ENCODE data around the gene NECTIN3. TPM values are rescaled to one million over a fixed set of nuclear protein-coding genes. Genes with fewer than 3 reads are reported as not detected.

The NECTIN3 gene
- total and polyA plus RNA-seq, 2 of the 4 experiments (the other 2 are of a cell fraction), result 34.7 to 155 TPM

DNA sequence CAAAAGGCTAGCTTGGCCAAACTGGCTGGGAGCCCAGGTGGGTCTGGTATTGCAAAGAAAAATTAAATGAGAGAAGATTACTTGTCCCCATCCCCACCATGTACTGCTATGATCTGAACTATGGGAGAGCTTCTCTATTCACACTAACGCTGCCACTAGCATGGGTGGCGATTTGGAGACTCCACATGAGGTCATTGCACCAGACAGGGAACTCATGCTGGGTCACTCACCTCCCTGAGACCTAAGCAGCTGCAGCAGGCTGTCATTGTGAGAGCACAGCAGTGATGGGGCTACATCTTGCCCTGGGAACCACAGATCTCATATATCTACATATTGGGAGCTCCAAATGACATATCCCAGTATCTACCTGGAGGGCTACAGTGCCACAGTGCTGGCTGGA is 36.3 kb upstream of the NECTIN3 start:
- Histone ChIP-seq H2BK5ac (ENCODE audit: low read depth, low read length, poor library complexity, severe bottlenecking) (no peak overlapping the region), H4K5ac (ENCODE audit: low read depth, low read length) (no peak overlapping the region), H4K91ac (ENCODE audit: insufficient read depth, low read depth, low read length) (no peak overlapping the region), H4K8ac (ENCODE audit: low read depth in 2 of 2, low read length in 2 of 2) (no peak overlapping the region), H3K36me3 (ENCODE audit: control insufficient read depth, insufficient read depth, low read length) (no peaks in the 10 kb centered on the region), H3K9me1 (ENCODE audit: insufficient read depth, low read length) (no peaks in the 10 kb centered on the region; the same call in 1 of the 2 replicates), H2BK120ac (ENCODE audit: low read depth, low read length) (no peak overlapping the region), H3K4ac (ENCODE audit: low read depth, low read length) (no peak overlapping the region), H3K4me2 (ENCODE audit: low read depth, low read length) (no peak overlapping the region), H3K27ac (ENCODE audit: insufficient read depth, low read length) (no peak overlapping the region), H2BK15ac (ENCODE audit: low read depth, low read length) (no peak overlapping the region), H3K4me3 (ENCODE audit: insufficient read depth, low read depth, low read length) (no peak overlapping the region), H3K23ac (ENCODE audit: low read depth, low read length) (no peak overlapping the region), H3K9me3 (ENCODE audit: control insufficient read depth, insufficient read depth, low read length) (no peaks in the 10 kb centered on the region), H3K14ac (replicated peaks; ENCODE audit: low read depth, low read length) (no peak overlapping the region), H2AFZ (replicated peaks; ENCODE audit: low read length, poor library complexity) (no peak overlapping the region), H2AK5ac (ENCODE audit: low read depth, low read length) (no peak overlapping the region), H3K18ac (ENCODE audit: low read depth, low read length) (no peak overlapping the region), H3K9ac (ENCODE audit: low read depth, low read length) (no peak overlapping the region), H3K79me1 (ENCODE audit: low read depth in 1 of 2, low read length in 2 of 2) (no peaks in the 10 kb centered on the region), H2BK20ac (ENCODE audit: low read depth, low read length) (no peak overlapping the region), H2AK9ac (replicated peaks; ENCODE audit: low read depth, low read length, poor library complexity) (no peak overlapping the region), H3K27me3 (ENCODE audit: control insufficient read depth, insufficient read depth, low read length) (no peaks in the 10 kb centered on the region), H3K56ac (ENCODE audit: extremely low read depth, insufficient read depth, low read length) (no peak overlapping the region), H3K4me1 (ENCODE audit: control insufficient read depth, insufficient read depth, low read length) (no peaks in the 10 kb centered on the region), H4K20me1 (ENCODE audit: insufficient read depth, low read length) (no peaks in the 10 kb centered on the region)
- intact Hi-C loops (cut with micrococcal nuclease), result no loop called here
- ChIA-PET CTCF (no interaction called here), POLR2A (ENCODE audit: unreplicated experiment) (no interaction called here)
- ATAC-seq (ENCODE audit: low read depth) (no peak), DNase-seq (no peak)
- dilution Hi-C loops (cut with HindIII; ENCODE audit: low sequenced_read_pairs, unreplicated experiment), result no loop called here
- no TSS peak for BruUV-seq (replicated peaks)
- in situ Hi-C loops (cut with MboI; ENCODE audit: low sequenced_read_pairs), result no loop called here
- WGBS, 2 experiments (ENCODE audit: extremely low coverage in 2 of 2, insufficient read length in 1 of 2), result no CpG with 5 or more reads among the region's 2 CpGs
- TF ChIP-seq MAFK (IDR thresholded peaks at IDR 0.05; ENCODE audit: low read depth, low read length) (no peak), RFX5 (IDR thresholded peaks at IDR 0.05; ENCODE audit: low read depth, low read length) (no peak), POLR2A (IDR thresholded peaks at IDR 0.05; ENCODE audit: low read depth, low read length) (no peak), RCOR1 (IDR thresholded peaks at IDR 0.05; ENCODE audit: insufficient replicate concordance, low read length) (no peak)

Data from IMR-90 (cell line).